Ishikawa (cell line): Measurements from ENCODE around the gene TAF11L13.
A peak's percentile ranks its signal among the peaks of the same experiment; 100 is the strongest.

Source experiments
- CEBPB ChIP-seq: IDR thresholded peaks from 2 replicates; pipeline ENCODE4 v1.6.1; 2012
- CREB1 ChIP-seq: IDR thresholded peaks from 2 replicates; pipeline ENCODE4 v1.6.1; 2012; ENCODE audit warnings: low read depth
- EGR1 ChIP-seq: IDR thresholded peaks from 2 replicates; pipeline ENCODE4 v1.6.1; 2012
- EP300 ChIP-seq: IDR thresholded peaks from 2 replicates; pipeline ENCODE4 v1.6.1; 2012; ENCODE audit warnings: borderline replicate concordance
- FOXM1 ChIP-seq: IDR thresholded peaks from 2 replicates; pipeline ENCODE4 v1.6.1; 2012; ENCODE audit warnings: low read depth, borderline replicate concordance
- MAX ChIP-seq: IDR thresholded peaks from 2 replicates; pipeline ENCODE4 v1.6.1; 2012
- NFIC ChIP-seq: IDR thresholded peaks from 2 replicates; pipeline ENCODE4 v1.6.1; 2012
- RAD21 ChIP-seq: IDR thresholded peaks from 2 replicates; pipeline ENCODE4 v1.6.1; 2012; ENCODE audit warnings: low read depth
- REST ChIP-seq: IDR thresholded peaks from 2 replicates; pipeline ENCODE4 v1.6.1; 2012; ENCODE audit warnings: low read depth, mild to moderate bottlenecking
- TAF1 ChIP-seq: IDR thresholded peaks from 2 replicates; pipeline ENCODE4 v1.6.1; 2012; ENCODE audit warnings: low read depth, mild to moderate bottlenecking
- TCF12 ChIP-seq: IDR thresholded peaks from 2 replicates; pipeline ENCODE4 v1.6.1; 2012; ENCODE audit warnings: low read depth
- TEAD4 ChIP-seq: IDR thresholded peaks from 2 replicates; pipeline ENCODE4 v1.6.1; 2012
- USF1 ChIP-seq: IDR thresholded peaks from 2 replicates; pipeline ENCODE4 v1.6.1; 2012
- YY1 ChIP-seq: IDR thresholded peaks from 2 replicates; pipeline ENCODE4 v1.6.1; 2012; ENCODE audit warnings: low read depth
- ZBTB7A ChIP-seq: IDR thresholded peaks from 2 replicates; pipeline ENCODE4 v1.6.1; 2012; ENCODE audit warnings: low read depth

The TAF11L13 gene

GRCh38 chr5:17678751-17679324, 47.0 kb downstream of the TAF11L13 start:
- TF ChIP-seq EGR1: no peak
- no peak for TF ChIP-seq ZBTB7A
- TF ChIP-seq USF1: no peak
- no peak for TF ChIP-seq MAX
- TF ChIP-seq REST: no peak
- no peak for TF ChIP-seq TCF12

GRCh38 chr5:17679597-17680203, 47.8 kb downstream of the TAF11L13 start:
- no peak for TF ChIP-seq USF1
- TF ChIP-seq CEBPB: peak; percentile 46; the same call in 1 of the 2 replicates

GRCh38 chr5:17680737-17681136, 48.8 kb downstream of the TAF11L13 start:
- TF ChIP-seq EGR1: no peak
- no peak for TF ChIP-seq FOXM1
- TF ChIP-seq MAX: no peak
- no peak for TF ChIP-seq EP300
- TF ChIP-seq REST: no peak
- no peak for TF ChIP-seq TCF12
- no peak for TF ChIP-seq RAD21
- TF ChIP-seq USF1: no peak
- TF ChIP-seq YY1: no peak
- TF ChIP-seq TEAD4: no peak
- no peak for TF ChIP-seq NFIC
- no peak for TF ChIP-seq TAF1
- TF ChIP-seq CEBPB: no peak
- TF ChIP-seq ZBTB7A: no peak
- no peak for TF ChIP-seq CREB1
